GM21529 (cell line): ENCODE data around the gene SLC37A4.
"Not testable (repeated sequence)": the region's sequence is repeated elsewhere in the genome, so short reads cannot be mapped to it uniquely, and the experiment has no call there.

Experiments used
- ATAC-seq: cut with Tn5 transposase; IDR thresholded peaks from one replicate; pipeline ENCODE4 v1.9.1; 2021; ENCODE audit not compliant: unreplicated experiment

The SLC37A4 gene

DNA sequence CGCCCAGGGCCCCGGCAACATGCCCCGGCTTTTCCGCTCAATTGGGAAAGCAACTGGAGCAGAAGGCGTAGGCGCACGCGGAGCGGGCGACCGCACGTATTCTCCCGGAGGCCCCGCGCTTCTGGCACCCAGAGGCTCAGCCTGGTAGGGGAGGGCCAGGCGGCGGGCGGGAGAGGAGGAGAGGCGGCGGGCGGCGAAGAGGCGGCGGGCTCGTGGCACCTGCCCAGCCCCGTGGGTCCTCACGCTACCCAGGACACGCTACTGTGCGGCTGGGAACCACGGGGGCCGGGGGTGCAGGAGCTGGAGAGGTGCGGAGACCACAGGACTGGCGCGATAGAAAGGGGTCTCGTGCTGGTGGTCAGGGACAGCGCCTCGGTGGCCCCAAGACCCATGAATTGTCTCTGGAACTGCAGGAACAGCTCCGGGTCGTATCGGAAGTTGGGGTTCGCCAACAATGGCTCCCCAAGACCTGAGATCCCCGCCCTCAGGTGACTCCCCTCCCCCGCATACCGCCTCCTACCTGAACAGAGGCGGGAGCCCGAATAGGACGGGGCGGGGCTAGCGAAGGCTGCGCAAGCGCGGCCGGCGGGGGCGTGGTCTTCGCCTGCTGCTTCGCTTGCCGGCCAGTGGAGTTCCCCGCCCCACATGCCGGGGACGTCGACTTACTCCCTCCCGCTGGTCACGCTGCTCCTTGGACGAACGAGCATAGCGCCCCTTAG is at the start of gene SLC37A4:
SLC37A4 (minus strand) TSS at position 549 of the 719 bp plus-strand sequence.
- peak; percentile 82 for ATAC-seq

DNA sequence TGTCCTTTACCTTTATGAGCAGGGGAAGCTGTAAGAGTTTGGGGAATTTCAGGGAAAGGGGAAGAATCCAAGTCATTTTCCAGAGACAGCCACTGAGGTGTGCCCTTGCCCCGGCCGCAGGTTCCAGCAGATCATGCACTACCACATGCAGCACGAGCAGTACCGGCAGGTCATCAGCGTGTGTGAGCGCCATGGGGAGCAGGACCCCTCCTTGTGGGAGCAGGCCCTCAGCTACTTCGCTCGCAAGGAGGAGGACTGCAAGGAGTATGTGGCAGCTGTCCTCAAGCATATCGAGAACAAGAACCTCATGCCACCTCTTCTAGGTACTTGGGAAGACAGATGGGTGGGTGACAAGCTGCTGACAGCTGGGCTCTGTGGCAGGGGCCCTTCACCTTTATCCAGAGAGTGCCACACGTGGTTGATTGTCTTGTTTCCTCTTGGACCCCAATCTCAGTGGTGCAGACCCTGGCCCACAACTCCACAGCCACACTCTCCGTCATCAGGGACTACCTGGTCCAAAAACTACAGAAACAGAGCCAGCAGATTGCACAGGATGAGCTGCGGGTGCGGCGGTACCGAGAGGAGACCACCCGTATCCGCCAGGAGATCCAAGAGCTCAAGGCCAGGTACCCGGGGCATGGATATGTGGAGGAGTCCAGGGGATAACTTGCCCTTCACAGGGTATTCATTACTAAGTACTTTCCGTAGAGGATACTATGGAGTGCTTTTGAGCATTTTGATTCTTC is 48.2 kb upstream of the SLC37A4 start:
- no peak for ATAC-seq

- no peak for ATAC-seq
Observed at GRCh38 chr11:119077839-119078238, 47.2 kb upstream of the SLC37A4 start.

- peak; percentile 94 for ATAC-seq
Observed at GRCh38 chr11:119067371-119068222, 36.9 kb upstream of the SLC37A4 start, which contains the start of gene VPS11. VPS11 (plus strand) TSS chr11:119067818; CDS start chr11:119067824, 6 bp downstream.

GRCh38 chr11:119065369-119065768 is 34.7 kb upstream of the SLC37A4 start:
- no peak for ATAC-seq

- no peak for ATAC-seq
Observed at GRCh38 chr11:119062779-119063178, 32.1 kb upstream of the SLC37A4 start.

- ATAC-seq: no peak
Observed at GRCh38 chr11:119061256-119061655, 30.6 kb upstream of the SLC37A4 start.

DNA sequence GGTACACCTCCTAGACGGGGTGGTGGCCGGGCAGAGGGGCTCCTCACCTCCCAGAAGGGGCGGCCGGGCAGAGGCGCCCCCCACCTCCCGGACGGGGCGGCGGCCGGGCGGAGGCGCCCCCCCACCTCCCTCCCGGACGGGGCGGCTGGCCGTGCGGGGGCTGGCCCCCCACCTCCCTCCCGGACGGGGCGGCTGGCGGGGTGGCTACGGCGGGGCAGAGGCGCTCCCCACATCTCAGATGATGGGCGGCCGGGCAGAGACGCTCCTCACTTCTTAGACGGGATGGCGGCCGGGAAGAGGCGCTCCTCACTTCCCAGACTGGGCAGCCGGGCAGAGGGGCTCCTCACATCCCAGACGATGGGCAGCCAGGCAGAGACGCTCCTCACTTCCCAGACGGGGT is 28.5 kb upstream of the SLC37A4 start:
- not testable (repeated sequence) for ATAC-seq

- ATAC-seq: peak; percentile 91
Observed at GRCh38 chr11:119057000-119057769, 26.5 kb upstream of the SLC37A4 start, which contains the start of gene HYOU1. HYOU1 (minus strand) TSS chr11:119057205; CDS start chr11:119056160, 1,045 bp downstream.

DNA sequence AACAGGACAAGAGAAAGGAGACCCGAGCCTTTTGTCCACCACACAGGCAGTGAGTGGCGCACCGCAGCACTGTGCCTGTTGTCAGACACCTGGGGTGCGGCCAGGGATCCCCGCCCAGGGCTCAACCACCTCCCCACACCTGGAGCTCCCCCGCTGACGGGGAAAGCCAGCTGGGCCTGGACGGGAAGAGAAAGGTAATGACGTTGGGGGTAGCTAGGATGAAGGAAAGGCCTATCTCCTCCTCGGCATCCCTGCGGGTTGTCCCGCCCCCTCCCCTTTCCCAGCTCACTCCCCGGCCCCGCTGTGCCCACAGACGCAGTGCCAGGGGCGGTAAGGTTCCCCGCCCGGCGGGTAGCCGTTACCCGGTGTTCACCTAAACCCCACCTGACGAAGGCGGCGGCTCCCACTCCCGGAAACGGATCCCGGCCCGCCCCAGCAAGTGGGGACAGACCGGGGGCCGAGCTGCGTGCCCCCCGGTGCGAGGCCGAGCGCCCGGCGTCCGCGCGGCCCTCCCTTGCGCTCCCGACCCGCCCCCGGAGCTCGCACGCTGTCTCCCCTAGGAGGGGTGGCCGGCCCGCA is 25.8 kb upstream of the SLC37A4 start:
- peak; percentile 7 for ATAC-seq

GRCh38 chr11:119055901-119056300 is 25.2 kb upstream of the SLC37A4 start:
- ATAC-seq: no peak

DNA sequence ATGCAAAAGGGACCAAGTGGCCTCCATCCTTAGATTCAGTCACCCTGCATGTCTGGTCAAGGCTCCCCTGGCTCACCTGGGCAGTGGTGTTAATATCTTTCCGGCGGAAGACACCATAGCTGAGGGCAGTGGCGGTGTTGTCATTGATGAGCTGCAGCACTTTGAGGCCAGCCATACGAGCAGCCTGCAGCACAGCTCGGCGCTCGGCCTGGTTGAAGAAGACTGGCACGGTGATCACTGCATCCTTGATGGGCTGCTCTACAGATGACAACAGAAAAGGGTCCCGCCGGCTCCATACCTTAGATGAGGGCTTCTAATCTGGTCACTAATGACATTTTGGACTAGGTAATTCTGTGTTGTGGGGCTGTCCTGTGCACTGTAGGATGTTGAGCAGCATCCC is 23.7 kb upstream of the SLC37A4 start:
- ATAC-seq: no peak

GRCh38 chr11:119052163-119052814 is 21.6 kb upstream of the SLC37A4 start:
- ATAC-seq: peak; percentile 11

GRCh38 chr11:119051440-119052162 is 20.9 kb upstream of the SLC37A4 start:
- ATAC-seq: peak; percentile 54

DNA sequence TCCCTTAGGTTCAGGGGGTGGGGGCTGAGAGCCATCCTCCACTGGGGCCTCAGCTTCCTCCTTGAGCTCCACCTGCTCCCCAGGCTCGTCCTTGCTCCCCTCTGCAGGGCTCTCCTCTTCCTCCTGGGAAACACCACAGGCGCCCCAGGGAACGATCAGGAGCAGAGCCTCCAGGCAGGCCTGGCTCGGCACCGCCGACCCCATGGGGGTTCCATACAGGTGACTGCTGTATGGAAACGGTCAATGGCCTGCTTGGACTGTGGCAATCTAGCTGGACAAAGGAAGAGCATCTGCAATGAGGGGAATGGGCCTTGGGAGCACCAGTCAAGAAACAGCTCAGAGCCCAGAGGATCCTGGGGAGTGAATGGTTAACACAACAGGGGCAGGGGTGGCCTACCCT is 18.4 kb upstream of the SLC37A4 start:
- ATAC-seq: no peak

DNA sequence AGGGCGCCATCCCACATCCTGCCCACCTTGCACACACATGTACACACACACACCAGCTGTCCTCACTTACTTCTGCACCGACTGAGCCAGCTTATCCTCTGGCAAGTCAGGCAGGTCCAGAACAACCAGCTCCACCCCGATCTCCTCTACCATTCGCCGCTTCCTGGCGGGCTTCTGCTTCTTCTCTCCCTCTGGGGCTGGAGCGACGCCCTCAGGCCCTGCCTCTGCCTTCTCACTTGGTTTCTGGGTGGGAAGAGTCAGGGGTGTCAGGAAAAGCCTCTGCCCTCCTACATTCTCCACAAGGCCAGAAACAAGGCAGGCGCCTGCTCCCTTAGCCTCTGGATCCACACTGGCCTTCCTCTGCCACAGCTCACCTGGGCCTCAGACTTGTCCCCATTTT is 18.0 kb upstream of the SLC37A4 start:
- no peak for ATAC-seq

DNA sequence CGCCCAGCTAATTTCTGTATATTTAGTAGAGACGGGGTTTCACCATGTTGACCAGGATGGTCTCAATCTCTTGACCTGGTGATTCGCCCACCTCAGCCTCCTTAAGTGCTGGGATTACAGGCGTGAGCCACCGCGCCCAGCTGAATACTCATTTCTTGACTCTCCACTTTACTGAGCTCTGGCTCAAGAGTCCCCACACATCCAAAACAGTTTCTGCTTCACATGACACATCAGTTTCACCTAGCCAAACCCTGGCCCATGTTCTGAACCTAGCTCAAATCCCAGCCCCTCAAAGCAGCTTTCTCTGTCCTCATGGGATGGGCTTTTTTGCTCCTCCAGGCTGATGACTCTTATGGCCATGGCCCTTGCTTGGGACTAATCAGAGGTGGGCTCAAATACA is 16.5 kb upstream of the SLC37A4 start:
- ATAC-seq: no peak

GRCh38 chr11:119046489-119046888 is 15.8 kb upstream of the SLC37A4 start:
- ATAC-seq: no peak

DNA sequence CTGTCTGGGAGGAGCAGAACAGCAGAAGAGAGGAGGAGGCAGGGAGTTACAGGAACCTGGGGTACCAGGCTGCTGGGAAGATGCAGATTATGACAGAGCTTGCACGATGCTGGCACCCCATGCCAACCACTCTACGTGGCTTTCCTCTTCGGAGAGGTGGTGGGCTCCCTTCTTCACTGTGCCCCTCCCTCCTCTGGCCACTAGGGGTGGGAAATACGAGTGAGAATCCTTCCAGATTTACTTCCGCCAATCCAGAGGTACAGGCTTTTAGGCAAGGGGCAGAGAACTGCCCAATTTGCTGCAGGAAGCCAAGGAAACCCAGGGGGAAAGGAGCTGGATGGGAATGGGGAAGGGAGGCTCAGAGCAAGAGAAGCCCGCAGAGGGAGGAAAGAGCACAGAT is 14.0 kb upstream of the SLC37A4 start:
- no peak for ATAC-seq
